Measurements from ENCODE around the gene NEDD1.

The NEDD1 gene

DNA sequence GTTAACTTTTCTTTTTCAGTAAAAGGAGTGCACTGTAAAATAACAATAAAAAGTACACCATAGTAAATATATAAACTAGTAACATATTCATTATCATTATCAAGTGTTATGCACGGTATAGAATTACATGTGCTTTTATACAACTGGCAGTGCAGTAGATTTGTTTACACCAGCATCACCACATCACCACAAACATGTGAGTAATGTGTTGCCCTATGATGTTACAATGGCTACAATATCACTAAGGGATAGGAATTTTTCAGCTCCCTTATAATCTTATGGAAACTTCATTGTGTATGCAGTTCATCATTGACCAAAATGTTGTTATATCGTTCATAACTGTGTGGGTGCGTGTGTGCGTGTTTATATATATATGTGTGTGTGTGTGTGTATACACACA is 23.5 kb upstream of the NEDD1 start:
- no peaks in the 10 kb centered on the region for H3K36me3 Mint-ChIP-seq
- H3K27ac Mint-ChIP-seq = no peak overlapping the region
- no peaks in the 10 kb centered on the region for H3K27me3 Mint-ChIP-seq
- H3K4me1 Mint-ChIP-seq = no peaks in the 10 kb centered on the region
- H3K4me3 Mint-ChIP-seq = no peak overlapping the region
- no peaks in the 10 kb centered on the region for H3K9me3 Mint-ChIP-seq

DNA sequence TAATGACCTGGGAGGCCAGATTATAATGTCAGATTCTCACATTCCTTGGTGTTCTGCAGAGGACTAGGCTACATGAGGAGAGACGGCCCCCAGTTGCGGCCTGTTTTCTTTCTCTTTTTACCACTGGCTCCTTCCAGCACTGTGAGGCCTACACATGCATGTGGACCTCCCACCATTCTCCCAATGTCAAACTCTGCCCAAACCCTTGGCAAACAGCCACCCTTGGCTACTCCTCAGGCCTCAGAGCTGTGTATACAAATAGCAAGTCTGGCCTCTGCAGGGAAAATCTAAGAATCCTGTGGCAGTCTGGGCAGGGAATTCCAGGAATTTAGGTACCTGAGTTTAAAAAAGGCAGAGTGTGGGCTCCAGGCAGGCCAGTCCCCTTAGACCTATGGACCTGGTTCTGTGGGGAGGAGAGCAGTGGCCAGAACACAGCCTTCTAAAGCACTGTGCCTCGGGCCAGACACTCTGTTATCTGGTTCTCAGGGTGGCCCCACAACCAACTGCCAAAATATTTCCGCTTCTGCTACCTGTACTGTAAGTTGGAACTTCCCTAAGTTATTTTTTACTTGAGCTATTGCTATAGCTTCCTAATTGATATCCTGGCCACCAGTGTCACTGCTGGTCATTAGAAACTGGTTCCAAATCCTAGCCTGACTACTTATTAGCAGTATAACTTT is 19.9 kb upstream of the NEDD1 start:
- Mint-ChIP-seq H3K9me3 (no peaks in the 10 kb centered on the region), H3K27me3 (peaks cover 4% of the 10 kb centered on the region), H3K36me3 (no peaks in the 10 kb centered on the region), H3K4me3 (no peak overlapping the region), H3K27ac (no peak overlapping the region), H3K4me1 (peaks cover 3% of the 10 kb centered on the region)

DNA sequence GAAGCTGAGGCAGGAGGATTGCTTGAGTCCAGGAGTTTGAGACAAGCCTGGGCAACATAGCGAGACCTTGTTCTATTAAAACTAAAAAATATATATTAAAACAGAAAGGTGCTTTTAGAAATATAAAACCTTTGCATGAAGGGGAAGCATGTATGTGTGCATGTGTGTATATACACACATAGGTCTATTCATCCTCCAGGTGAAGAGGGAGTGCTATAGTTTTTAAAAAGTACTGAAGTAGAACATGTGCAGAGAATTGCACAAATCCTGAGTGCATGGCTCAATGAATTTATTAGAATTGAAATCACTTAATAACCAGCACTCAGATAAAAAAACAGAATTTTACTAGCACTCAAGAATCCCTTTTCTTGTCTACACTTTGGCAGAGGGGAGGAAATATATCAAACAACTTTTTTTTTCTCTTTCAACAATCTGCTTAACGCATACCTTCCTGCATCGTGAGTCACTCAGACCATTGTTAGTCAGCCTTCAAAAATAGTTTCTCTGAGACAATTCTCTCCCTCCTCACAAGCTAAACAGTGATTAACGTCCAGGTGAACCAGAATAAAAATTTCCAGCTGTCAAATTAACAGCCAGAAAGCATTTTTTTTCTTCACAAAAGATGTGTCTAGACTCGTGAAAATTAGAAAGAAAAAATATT is 17.7 kb upstream of the NEDD1 start:
- no peak overlapping the region for H3K27ac Mint-ChIP-seq
- H3K9me3 Mint-ChIP-seq = no peaks in the 10 kb centered on the region
- no peak overlapping the region for H3K4me3 Mint-ChIP-seq
- peaks cover 6% of the 10 kb centered on the region for H3K27me3 Mint-ChIP-seq
- H3K4me1 Mint-ChIP-seq = peaks cover 3% of the 10 kb centered on the region
- no peaks in the 10 kb centered on the region for H3K36me3 Mint-ChIP-seq

DNA sequence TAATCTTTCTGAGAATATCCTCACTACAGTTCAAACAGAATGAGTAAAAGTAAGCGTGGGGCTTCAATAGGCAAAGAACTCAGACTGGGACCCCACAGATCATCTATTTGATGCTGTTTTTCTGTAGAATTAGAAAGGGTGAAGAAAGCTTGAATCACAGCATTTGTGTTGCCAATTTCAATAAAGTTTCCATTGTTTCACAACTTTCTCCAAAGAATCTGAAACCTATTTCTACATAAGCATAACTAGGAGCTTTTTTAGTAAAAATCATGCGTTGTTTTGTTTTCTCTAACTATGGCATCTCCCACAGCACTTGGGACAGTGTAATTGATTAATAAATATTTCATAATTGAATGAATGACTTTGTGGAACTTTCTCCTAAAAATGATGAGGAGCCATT is 16.7 kb upstream of the NEDD1 start:
- no peaks in the 10 kb centered on the region for H3K36me3 Mint-ChIP-seq
- no peaks in the 10 kb centered on the region for H3K9me3 Mint-ChIP-seq
- H3K27me3 Mint-ChIP-seq = peaks cover 6% of the 10 kb centered on the region
- no peak overlapping the region for H3K27ac Mint-ChIP-seq
- peaks cover 3% of the 10 kb centered on the region for H3K4me1 Mint-ChIP-seq
- H3K4me3 Mint-ChIP-seq = no peak overlapping the region

DNA sequence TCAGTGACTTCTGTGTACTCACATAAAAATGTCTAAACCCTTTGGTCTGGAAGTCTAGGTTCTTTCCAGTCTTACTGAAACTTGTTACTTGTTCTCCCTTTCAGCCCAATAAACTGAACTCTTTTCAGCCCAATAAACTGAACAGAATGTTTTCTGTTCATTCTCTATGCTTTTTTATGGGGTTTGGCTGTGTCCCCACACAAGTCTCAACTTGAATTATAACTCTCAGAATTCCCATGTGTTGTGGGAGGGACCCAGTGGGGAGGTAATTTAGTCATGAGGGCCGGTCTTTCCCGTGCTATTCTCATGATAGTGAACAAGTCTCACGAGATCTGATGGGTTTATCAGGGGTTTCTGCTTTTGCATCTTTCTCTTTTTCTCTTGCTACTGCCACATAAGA is 15.0 kb upstream of the NEDD1 start:
- Mint-ChIP-seq H3K4me3 (no peak overlapping the region), H3K4me1 (peaks cover 3% of the 10 kb centered on the region), H3K9me3 (no peaks in the 10 kb centered on the region), H3K36me3 (no peaks in the 10 kb centered on the region), H3K27me3 (peaks cover 6% of the 10 kb centered on the region), H3K27ac (no peak overlapping the region)

DNA sequence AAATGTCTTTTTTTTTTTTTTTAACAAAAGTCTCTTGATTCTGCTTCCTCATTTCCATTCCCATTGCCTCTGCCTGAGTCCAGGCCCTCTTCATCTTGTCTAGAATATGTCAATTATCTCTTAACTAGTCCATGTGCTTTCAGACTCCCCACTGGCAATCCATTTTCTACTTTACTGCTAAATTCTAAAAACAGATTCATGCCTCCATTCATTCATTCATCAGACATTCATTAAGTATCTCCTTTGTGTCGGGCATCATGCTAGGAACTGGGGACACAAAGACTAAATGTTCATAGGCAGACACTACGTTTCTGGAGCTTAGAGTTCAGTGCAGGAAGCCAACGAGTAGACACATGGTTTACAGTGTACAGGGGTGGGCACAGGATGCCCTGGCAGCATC is 9.6 kb upstream of the NEDD1 start:
- Mint-ChIP-seq H3K27ac (no peak overlapping the region), H3K36me3 (no peaks in the 10 kb centered on the region), H3K4me3 (no peak overlapping the region), H3K27me3 (peaks cover 1% of the 10 kb centered on the region), H3K9me3 (no peaks in the 10 kb centered on the region), H3K4me1 (no peaks in the 10 kb centered on the region)

DNA sequence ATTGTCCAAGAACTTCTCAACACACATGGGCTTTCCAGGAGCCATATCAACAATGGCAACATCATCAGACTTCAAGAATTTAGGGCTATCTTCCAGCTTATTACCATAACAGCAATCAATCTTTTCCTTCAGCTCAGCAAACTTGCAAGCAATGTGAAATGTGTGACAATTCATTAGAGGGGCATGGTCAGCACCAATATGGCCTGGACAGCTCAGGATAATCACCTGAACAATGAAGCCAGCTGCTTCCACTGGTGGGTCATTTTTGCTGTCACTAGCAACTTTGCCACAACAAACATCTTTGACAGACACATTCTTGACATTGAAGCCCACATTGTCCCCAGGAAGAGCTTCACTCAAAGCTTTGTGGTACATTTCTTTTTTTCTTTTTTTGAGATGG is 5.9 kb upstream of the NEDD1 start:
- Mint-ChIP-seq H3K4me3 (no peak overlapping the region), H3K4me1 (peaks cover 3% of the 10 kb centered on the region), H3K27ac (no peak overlapping the region), H3K9me3 (no peaks in the 10 kb centered on the region), H3K27me3 (peaks cover 3% of the 10 kb centered on the region), H3K36me3 (no peaks in the 10 kb centered on the region)

DNA sequence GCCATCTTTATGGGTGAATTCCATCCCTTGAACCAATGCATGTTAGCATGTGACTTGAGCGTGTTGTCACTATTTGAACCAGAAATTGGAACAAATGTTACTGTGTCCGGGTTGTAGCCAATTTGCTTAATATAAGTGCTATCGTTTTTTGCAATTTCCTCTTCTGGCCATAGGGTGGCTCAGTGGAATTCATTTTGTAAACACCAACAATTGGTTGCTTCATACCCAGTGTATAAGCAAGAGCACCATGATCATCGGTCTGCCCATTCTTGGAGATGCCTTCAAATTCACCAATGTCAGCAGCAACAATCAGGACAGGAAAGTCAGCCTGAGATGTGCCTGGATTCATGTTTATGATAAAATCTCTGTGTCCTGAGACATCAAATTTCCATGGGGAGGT is 5.0 kb upstream of the NEDD1 start:
- peaks cover 10% of the 10 kb centered on the region for H3K4me1 Mint-ChIP-seq
- H3K9me3 Mint-ChIP-seq = no peaks in the 10 kb centered on the region
- no peak overlapping the region for H3K4me3 Mint-ChIP-seq
- H3K27ac Mint-ChIP-seq = no peak overlapping the region
- H3K36me3 Mint-ChIP-seq = no peaks in the 10 kb centered on the region
- peaks cover 3% of the 10 kb centered on the region for H3K27me3 Mint-ChIP-seq

DNA sequence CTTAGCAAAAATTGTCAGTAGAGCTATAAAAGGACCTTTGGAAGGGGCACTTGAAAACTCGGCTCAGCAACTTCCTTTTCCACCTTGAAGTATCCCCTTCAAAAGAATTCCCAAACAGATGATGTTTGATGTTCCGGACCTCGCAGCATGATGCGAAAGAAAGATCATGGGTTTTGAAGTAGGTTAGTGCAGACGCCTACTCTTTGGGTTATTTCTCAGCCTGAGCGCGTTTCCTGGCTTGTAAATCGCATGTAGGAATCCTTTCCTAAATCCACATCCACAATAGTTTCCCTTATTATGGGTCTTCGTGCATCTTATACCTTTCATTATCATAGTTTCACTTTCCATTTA is 584 bp upstream of the NEDD1 start:
- Mint-ChIP-seq H3K36me3 (no peaks in the 10 kb centered on the region), H3K9me3 (no peaks in the 10 kb centered on the region), H3K4me3 (peak overlapping the region; percentile 97), H3K27ac (peak overlapping the region; percentile 96), H3K4me1 (peaks cover 47% of the 10 kb centered on the region), H3K27me3 (peaks cover 3% of the 10 kb centered on the region)

DNA sequence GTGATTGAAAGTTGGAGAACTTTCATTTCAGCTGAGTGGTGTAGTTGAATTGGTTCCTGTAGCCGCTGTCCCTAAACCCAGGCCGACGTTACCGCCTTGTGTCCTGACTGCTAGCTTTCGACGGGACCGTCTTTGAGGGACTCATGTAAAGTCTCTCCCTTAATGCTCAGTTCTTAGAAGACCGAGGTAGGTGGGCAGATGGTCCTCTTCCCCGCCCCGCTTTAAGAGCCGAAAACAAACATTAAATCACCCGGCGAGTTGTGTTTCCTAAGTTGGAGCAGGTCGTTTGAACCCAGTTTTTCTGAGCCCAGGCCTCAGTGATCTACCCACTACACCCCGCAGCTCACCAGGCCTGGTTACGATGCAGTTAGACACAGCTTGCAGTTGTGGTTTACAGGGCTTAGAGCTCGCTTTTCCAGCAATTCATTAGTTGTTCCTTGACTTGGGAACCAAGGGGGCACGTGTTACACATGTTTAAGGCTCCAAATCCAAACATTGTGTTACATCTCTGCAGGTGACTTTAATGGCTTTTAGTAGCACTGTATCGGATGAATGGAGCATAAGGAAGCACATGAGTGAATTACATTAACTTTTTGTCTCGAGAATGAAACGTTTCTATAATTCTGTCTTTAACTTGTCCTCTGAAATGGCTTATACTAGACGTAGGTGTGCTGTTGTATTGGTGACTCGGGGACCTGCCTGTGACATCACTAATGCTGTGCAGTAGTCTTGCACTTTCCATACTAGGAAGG is 790 bp downstream of the NEDD1 start:
- peaks cover 3% of the 10 kb centered on the region for H3K27me3 Mint-ChIP-seq
- H3K27ac Mint-ChIP-seq = peak overlapping the region; percentile 95
- peaks cover 2% of the 10 kb centered on the region for H3K36me3 Mint-ChIP-seq
- peaks cover 55% of the 10 kb centered on the region for H3K4me1 Mint-ChIP-seq
- H3K4me3 Mint-ChIP-seq = peak overlapping the region; percentile 97
- H3K9me3 Mint-ChIP-seq = no peaks in the 10 kb centered on the region

DNA sequence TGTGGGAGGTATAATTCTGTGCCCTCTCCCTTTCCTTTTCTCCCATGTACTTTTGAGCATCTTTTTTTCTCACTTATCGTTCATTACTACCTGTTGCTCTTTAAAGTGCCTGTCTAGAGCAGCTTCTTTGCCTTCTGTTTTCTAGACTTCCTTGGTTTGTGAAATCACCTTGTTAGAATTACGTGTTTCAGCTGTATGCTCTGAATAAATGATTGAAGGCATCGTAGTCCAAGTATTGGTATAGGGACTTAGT is 1.3 kb downstream of the NEDD1 start:
- Mint-ChIP-seq H3K27me3 (peaks cover 3% of the 10 kb centered on the region), H3K4me1 (peaks cover 60% of the 10 kb centered on the region), H3K36me3 (peaks cover 3% of the 10 kb centered on the region), H3K9me3 (no peaks in the 10 kb centered on the region), H3K27ac (peak overlapping the region; percentile 95), H3K4me3 (peak overlapping the region; percentile 97)

DNA sequence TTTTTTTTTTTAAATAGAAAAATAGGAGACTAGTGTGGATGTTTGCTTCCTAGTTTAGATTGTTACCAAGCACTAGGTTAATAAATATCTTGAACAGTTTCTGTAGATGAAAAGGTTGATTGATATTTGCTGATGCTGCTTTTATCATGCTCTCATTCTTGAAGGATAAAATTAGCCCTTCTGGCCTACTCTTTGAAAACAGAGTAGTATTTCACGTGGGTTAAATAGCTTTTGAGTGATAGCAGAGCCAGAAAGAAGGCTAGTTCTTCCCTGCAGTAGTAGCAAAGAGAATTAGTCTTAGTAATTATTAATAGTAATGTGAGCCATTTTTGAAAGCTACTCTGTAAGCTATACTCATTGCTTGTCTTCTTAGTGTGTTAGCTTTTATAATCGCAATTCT is 5.2 kb downstream of the NEDD1 start:
- Mint-ChIP-seq H3K36me3 (peaks cover 9% of the 10 kb centered on the region), H3K4me1 (peaks cover 75% of the 10 kb centered on the region), H3K27me3 (no peaks in the 10 kb centered on the region), H3K27ac (no peak overlapping the region), H3K9me3 (peaks cover 7% of the 10 kb centered on the region), H3K4me3 (no peak overlapping the region)

DNA sequence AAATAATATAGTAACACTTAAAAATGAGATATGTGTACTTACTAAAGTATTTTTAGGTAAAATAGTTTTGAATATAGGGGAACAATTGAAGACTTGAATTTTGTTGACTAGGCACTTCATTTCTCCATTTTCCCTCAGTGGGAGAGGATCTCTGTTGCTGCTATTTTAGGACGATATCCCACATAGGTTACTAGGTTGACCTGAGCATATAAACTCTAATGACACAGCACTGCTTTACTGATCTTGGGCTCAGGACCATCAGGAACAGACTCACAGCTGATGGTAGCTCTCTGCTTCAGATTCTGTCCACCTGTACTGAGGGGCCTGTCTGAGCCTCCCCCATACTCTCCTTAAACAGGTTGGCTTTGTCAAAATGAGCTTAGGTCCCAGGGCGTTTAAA is 5.9 kb downstream of the NEDD1 start:
- H3K9me3 Mint-ChIP-seq = peaks cover 7% of the 10 kb centered on the region
- H3K36me3 Mint-ChIP-seq = peaks cover 9% of the 10 kb centered on the region
- peaks cover 73% of the 10 kb centered on the region for H3K4me1 Mint-ChIP-seq
- H3K4me3 Mint-ChIP-seq = no peak overlapping the region
- H3K27me3 Mint-ChIP-seq = no peaks in the 10 kb centered on the region
- no peak overlapping the region for H3K27ac Mint-ChIP-seq

DNA sequence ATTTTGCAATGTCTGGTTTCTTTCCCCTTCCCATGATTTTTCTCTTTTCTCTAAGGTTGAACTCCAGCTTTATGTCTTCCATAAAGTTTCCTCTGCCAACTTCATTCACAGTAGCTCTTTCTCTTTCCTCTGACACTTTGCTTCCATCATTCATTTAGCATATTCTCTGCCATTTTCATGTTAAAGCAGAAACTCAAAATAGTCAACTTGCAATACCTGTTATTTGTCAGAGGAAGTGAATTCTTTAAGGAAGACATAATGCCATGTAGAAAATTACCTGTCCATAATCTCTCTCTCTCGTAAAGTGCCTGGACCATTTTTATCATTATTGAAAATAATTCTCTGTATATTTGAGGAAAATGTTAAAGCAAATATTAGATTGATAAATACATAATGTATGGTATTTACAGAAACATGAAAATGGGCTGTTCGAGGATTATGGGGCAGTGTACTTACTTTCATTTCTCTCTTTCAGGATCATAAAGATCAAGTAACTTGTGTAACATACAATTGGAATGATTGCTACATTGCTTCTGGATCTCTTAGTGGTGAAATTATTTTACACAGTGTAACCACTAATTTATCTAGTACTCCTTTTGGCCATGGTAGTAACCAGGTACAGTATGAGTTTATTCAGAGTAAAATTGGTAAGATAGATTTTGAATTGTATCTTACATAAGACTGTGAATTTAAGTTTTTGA is 12.6 kb downstream of the NEDD1 start:
- Mint-ChIP-seq H3K36me3 (peaks cover 24% of the 10 kb centered on the region), H3K4me1 (peaks cover 40% of the 10 kb centered on the region)

DNA sequence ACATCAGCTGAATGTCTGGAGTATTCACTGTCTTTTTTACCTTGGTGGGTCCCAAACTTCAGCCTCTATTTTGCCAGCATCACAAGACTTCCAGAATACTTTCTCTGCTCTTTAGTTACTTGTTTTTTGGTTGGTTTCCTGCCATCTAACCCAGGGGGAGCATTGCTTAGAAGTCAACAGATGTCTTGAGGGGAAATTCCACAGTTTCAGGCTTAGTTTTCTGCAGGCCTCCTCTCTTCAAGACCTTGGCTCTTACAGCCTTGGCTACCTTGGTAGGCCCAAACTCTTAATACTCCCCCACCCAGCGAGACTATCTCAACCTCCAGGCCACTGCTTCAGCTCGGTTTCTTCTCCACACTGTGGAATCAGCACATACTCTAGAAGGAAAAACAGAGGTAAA is 41.7 kb downstream of the NEDD1 start:
- Mint-ChIP-seq H3K27me3 (no peaks in the 10 kb centered on the region), H3K4me1 (no peaks in the 10 kb centered on the region), H3K9me3 (no peaks in the 10 kb centered on the region), H3K27ac (no peak overlapping the region), H3K36me3 (peaks cover 41% of the 10 kb centered on the region), H3K4me3 (no peak overlapping the region)

More for the DNA sequence above, 12.6 kb downstream of the NEDD1 start:
- H3K9me3 Mint-ChIP-seq = peaks cover 7% of the 10 kb centered on the region
- no peaks in the 10 kb centered on the region for H3K27me3 Mint-ChIP-seq
- peak overlapping the region; percentile 20 for H3K27ac Mint-ChIP-seq
- H3K4me3 Mint-ChIP-seq = no peak overlapping the region

DNA sequence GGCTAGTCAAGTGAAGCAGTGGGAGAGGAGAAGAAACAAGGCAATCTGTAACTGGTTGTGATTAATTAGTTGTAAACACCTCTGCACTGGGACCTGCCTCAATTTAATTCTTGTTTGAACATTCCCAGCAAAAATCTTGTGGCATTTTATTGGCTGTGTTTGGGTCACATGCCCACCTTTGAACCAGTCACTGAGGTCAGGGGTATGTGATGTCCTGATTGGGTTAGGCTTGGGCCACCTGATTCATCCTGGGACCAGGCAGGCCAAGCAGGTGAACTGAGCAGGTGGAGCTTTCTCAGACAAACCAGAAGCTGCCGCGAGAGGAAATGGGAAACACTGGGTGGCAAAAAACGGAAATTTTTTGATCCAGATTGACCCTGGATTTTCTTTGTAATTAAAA is 72.5 kb downstream of the NEDD1 start:
- H3K4me1 Mint-ChIP-seq = no peaks in the 10 kb centered on the region
- H3K4me3 Mint-ChIP-seq = no peak overlapping the region
- H3K27me3 Mint-ChIP-seq = no peaks in the 10 kb centered on the region
- H3K9me3 Mint-ChIP-seq = no peaks in the 10 kb centered on the region
- no peaks in the 10 kb centered on the region for H3K36me3 Mint-ChIP-seq
- no peak overlapping the region for H3K27ac Mint-ChIP-seq
